H1 (cell line): Measurements from ENCODE around the gene HIBCH. TPM values are rescaled to one million over a fixed set of nuclear protein-coding genes. Genes with fewer than 3 reads are reported as not detected.

Source experiments
- CTCF ChIA-PET: fragments of 300-600 bp; sonication (Branson Sonifier 250); formaldehyde crosslinking; loops from one replicate; lab custom pipeline; 2021; ENCODE audit not compliant: partially characterized antibody; lab: Charles Lee
- POLR2A ChIA-PET: fragments of 300-600 bp; sonication (Branson Sonifier 250); formaldehyde crosslinking; loops from one replicate; lab custom pipeline; 2021; ENCODE audit warnings: inconsistent platforms; ENCODE audit not compliant: partially characterized antibody; lab: Charles Lee
- DNase-seq, 2 experiments: peaks; one replicate each; pipeline versions ENCODE4 v3.0.0 to v3.0.0-alpha.2; 2010 to 2022; ENCODE audit warnings: low spot score in 2 of 2, low read depth in 1 of 2, mixed read lengths in 1 of 2
- FAIRE-seq: peaks from 2 replicates; lab custom pipeline; 2011; peaks lifted over from hg19 to GRCh38; lab: Jason Lieb, UNC
- H2AFZ ChIP-seq: 2 replicates; pipeline ENCODE4 v1.8.1; 2012; ENCODE audit warnings: low read length, inconsistent platforms
- H2AK5ac ChIP-seq: 2 replicates; pipeline ENCODE4 v1.6.1; 2013; ENCODE audit warnings: low read depth, low read length
- H2BK120ac ChIP-seq: replicated peaks from 2 replicates; pipeline ENCODE3; 2013; ENCODE audit warnings: low read depth, low read length, inconsistent platforms
- H2BK12ac ChIP-seq: 2 replicates; pipeline ENCODE4 v1.6.1; 2013; ENCODE audit warnings: low read depth, low read length
- H2BK15ac ChIP-seq: 2 replicates; pipeline ENCODE4 v1.6.1; 2013; ENCODE audit warnings: low read length
- H2BK20ac ChIP-seq: 2 replicates; pipeline ENCODE4 v1.6.1; 2013; ENCODE audit warnings: low read length
- H2BK5ac ChIP-seq: 2 replicates; pipeline ENCODE4 v1.6.1; 2013; ENCODE audit warnings: low read depth, low read length
- H3K14ac ChIP-seq: 2 replicates; pipeline ENCODE4 v1.6.1; 2013; ENCODE audit warnings: inconsistent platforms; ENCODE audit not compliant: insufficient read length
- H3K18ac ChIP-seq: 2 replicates; pipeline ENCODE4 v1.6.1; 2013; ENCODE audit warnings: low read length; ENCODE audit errors: extremely low read depth
- H3K23ac ChIP-seq: 2 replicates; pipeline ENCODE4 v1.6.1; 2013; ENCODE audit warnings: inconsistent platforms; ENCODE audit not compliant: insufficient read length
- H3K23me2 ChIP-seq: 2 replicates; pipeline ENCODE4 v1.6.1; 2013; ENCODE audit warnings: low read depth, low read length
- H3K27ac ChIP-seq: 2 replicates; pipeline ENCODE4 v1.6.1; 2011; ENCODE audit warnings: low read depth, low read length, inconsistent platforms
- H3K27me3 ChIP-seq, 4 experiments: replicated peaks in 1 of 4; 1 replicate in 1 of 4; 2 replicates in 3 of 4; pipeline versions ENCODE4 v1.6.1 to v1.8.1; 2011 to 2013; ENCODE audit warnings: low read length in 3 of 4, mild to moderate bottlenecking in 3 of 4, inconsistent platforms in 2 of 4, mixed read lengths in 2 of 4, moderate library complexity in 1 of 4; ENCODE audit not compliant: control insufficient read depth in 3 of 4, insufficient read depth in 3 of 4; ENCODE audit errors: extremely low read depth in 1 of 4
- H3K36me3 ChIP-seq, 4 experiments: 2 replicates each; pipeline versions ENCODE4 v1.6.1 to v1.8.1; 2011 to 2013; ENCODE audit warnings: mild to moderate bottlenecking in 4 of 4, low read length in 3 of 4, moderate library complexity in 2 of 4, control low read depth in 1 of 4, inconsistent platforms in 1 of 4; ENCODE audit not compliant: insufficient read depth in 4 of 4, control insufficient read depth in 2 of 4
- H3K4ac ChIP-seq: replicated peaks from 2 replicates; pipeline ENCODE3; 2013; ENCODE audit warnings: low read length, low read depth, mixed read lengths, inconsistent platforms; ENCODE audit not compliant: insufficient read length
- H3K4me1 ChIP-seq, 4 experiments: replicated peaks in 1 of 4; 1 replicate in 1 of 4; 2 replicates in 3 of 4; pipeline versions ENCODE4 v1.6.1 to v1.8.1; 2011 to 2013; ENCODE audit warnings: low read length in 3 of 4, inconsistent platforms in 2 of 4, mixed read lengths in 1 of 4; ENCODE audit not compliant: insufficient read depth in 4 of 4, control insufficient read depth in 3 of 4
- H3K4me2 ChIP-seq, 2 experiments: 2 replicates each; pipeline versions ENCODE4 v1.6.1 to v1.8.1; 2011 to 2013; ENCODE audit warnings: low read depth in 2 of 2, low read length in 2 of 2, control low read depth in 1 of 2, inconsistent platforms in 1 of 2, mild to moderate bottlenecking in 1 of 2; ENCODE audit not compliant: insufficient read depth in 1 of 2
- H3K4me3 ChIP-seq, 4 experiments: fragments of 200-600, 300-600 bp in 1 of 4; sonication (generic), shearing (Covaris generic), sonication (Bioruptor Twin) in 1 of 4; 2 replicates each; pipeline versions ENCODE4 v1.5.1 to v1.8.1; 2011 to 2016; ENCODE audit warnings: low read length in 4 of 4, low read depth in 3 of 4, control low read depth in 2 of 4, inconsistent platforms in 2 of 4, mild to moderate bottlenecking in 2 of 4, mixed read lengths in 1 of 4, moderate library complexity in 1 of 4; ENCODE audit not compliant: insufficient read depth in 2 of 4; ENCODE audit errors: extremely low read depth in 1 of 4
- H3K56ac ChIP-seq: replicated peaks from 2 replicates; pipeline ENCODE3; 2013; ENCODE audit warnings: low read depth, mild to moderate bottlenecking, mixed read lengths, low read length, inconsistent platforms; ENCODE audit not compliant: insufficient read length
- H3K79me1 ChIP-seq: 2 replicates; pipeline ENCODE4 v1.6.1; 2013; ENCODE audit warnings: low read depth, low read length, control low read depth
- H3K79me2 ChIP-seq, 2 experiments: 2 replicates each; pipeline versions ENCODE4 v1.6.1 to v1.8.1; 2012 to 2013; ENCODE audit warnings: low read length in 2 of 2, mild to moderate bottlenecking in 2 of 2, inconsistent platforms in 1 of 2; ENCODE audit not compliant: insufficient read depth in 2 of 2, control insufficient read depth in 1 of 2
- H3K9ac ChIP-seq, 4 experiments: replicated peaks in 1 of 4; 1 replicate in 1 of 4; 2 replicates in 3 of 4; pipeline versions ENCODE4 v1.6.1 to v1.8.1; 2011 to 2013; ENCODE audit warnings: low read depth in 3 of 4, low read length in 3 of 4, control low read depth in 2 of 4, mild to moderate bottlenecking in 2 of 4, moderate library complexity in 2 of 4, inconsistent platforms in 1 of 4; ENCODE audit errors: extremely low read depth in 1 of 4
- H3K9me3 ChIP-seq, 2 experiments: 2 replicates each; pipeline versions ENCODE4 v1.6.1 to v1.8.1; 2012 to 2013; ENCODE audit warnings: mild to moderate bottlenecking in 2 of 2, moderate library complexity in 2 of 2, control low read depth in 1 of 2, inconsistent platforms in 1 of 2, low read depth in 1 of 2, low read length in 1 of 2, mixed read lengths in 1 of 2; ENCODE audit not compliant: insufficient read depth in 2 of 2
- H4K20me1 ChIP-seq, 2 experiments: replicated peaks in 1 of 2; 2 replicates each; pipeline versions ENCODE3 to v1.8.1; 2011 to 2013; ENCODE audit warnings: inconsistent platforms in 2 of 2, low read length in 2 of 2, mild to moderate bottlenecking in 1 of 2; ENCODE audit not compliant: insufficient read depth in 2 of 2, control insufficient read depth in 1 of 2
- H4K5ac ChIP-seq: 2 replicates; pipeline ENCODE4 v1.6.1; 2013; ENCODE audit warnings: low read length, low read depth, mixed read lengths, inconsistent platforms; ENCODE audit not compliant: insufficient read length
- H4K8ac ChIP-seq: 2 replicates; pipeline ENCODE4 v1.8.0; 2013; ENCODE audit warnings: mild to moderate bottlenecking, moderate library complexity, low read length, inconsistent platforms; ENCODE audit not compliant: insufficient read depth; ENCODE audit errors: extremely low read depth
- H4K91ac ChIP-seq: replicated peaks from 2 replicates; pipeline ENCODE3; 2013; ENCODE audit warnings: low read length, mixed read lengths, inconsistent platforms; ENCODE audit not compliant: insufficient read length
- BACH1 ChIP-seq: IDR thresholded peaks from 2 replicates; pipeline ENCODE4 v1.6.1; 2012; ENCODE audit warnings: low read length, improper control_type of control experiment
- CHD1 ChIP-seq: IDR thresholded peaks from 2 replicates; pipeline ENCODE4 v1.6.1; 2012; ENCODE audit warnings: low read depth, low read length, improper control_type of control experiment
- FOSL1 ChIP-seq: IDR thresholded peaks from 2 replicates; pipeline ENCODE4 v1.6.1; 2011; ENCODE audit warnings: mild to moderate bottlenecking, low read depth, low read length, moderate library complexity; ENCODE audit not compliant: insufficient read depth
- PHF8 ChIP-seq: fragments of 200-600 bp; sonication (generic); conservative IDR thresholded peaks from 2 replicates; pipeline ENCODE4 v1.7.1; 2012; ENCODE audit warnings: low read depth, mild to moderate bottlenecking, inconsistent platforms, low read length, moderate library complexity
- RNF2 ChIP-seq: fragments of 200-900, 300-1000 bp; sonication (generic); IDR thresholded peaks from 2 replicates; pipeline ENCODE4 v1.7.1; 2016; ENCODE audit warnings: borderline replicate concordance, low read depth, mild to moderate bottlenecking, antibody characterized with exemption, low read length; ENCODE audit not compliant: poor library complexity, severe bottlenecking; ENCODE audit errors: missing control alignments
- SP4 ChIP-seq: IDR thresholded peaks from 2 replicates; pipeline ENCODE4 v1.6.1; 2012; ENCODE audit warnings: low read length, inconsistent platforms
- ZNF274 ChIP-seq: IDR thresholded peaks from 2 replicates; pipeline ENCODE4 v1.7.0; 2012; ENCODE audit warnings: low read length, borderline replicate concordance; ENCODE audit errors: extremely low read depth
- WGBS, 2 experiments: shearing (Covaris generic) in 1 of 2; methylation state at CpG; one replicate each; pipeline versions ENCODE4 v1.1.6 to v1.1.7; 2013 to 2015; ENCODE audit warnings: low lambda C conversion rate in 2 of 2, mixed read lengths in 2 of 2, inconsistent platforms in 1 of 2, low coverage in 1 of 2, missing lambda C conversion rate in 1 of 2; ENCODE audit not compliant: insufficient replicate concordance in 2 of 2, insufficient coverage in 1 of 2, insufficient read length in 1 of 2; ENCODE audit errors: extremely low coverage in 1 of 2, missing lambda C conversion rate in 1 of 2; 5-methylcytosine and 5-hydroxymethylcytosine counted together
- polyA plus RNA-seq, 7 experiments: library from polyadenylated mRNA; depleted of rRNA in 3 of 7; stranded (reverse) in 5 of 7; unstranded in 2 of 7; fragments of >200 nt in 5 of 7; fragments of 200-250 nt in 2 of 7; gene quantifications; 1 replicate in 5 of 7; 2 replicates in 1 of 7; 4 replicates in 1 of 7; pipeline versions ENCODE4 v1.2.1 to v1.2.3, GENCODE V29; 2011 to 2013; ENCODE audit warnings: missing spikeins in 2 of 7, mixed read lengths in 2 of 7
- total RNA-seq: library from RNA; stranded (reverse); fragmentation: NEBNext Ultra II Directional; extraction: Animal tissue kit (Norgen Biotek cat#: 25700); gene quantifications from 2 replicates; pipeline ENCODE4 v1.2.1, GENCODE V29; 2021
- TF ChIP-seq, protein P1 (sequence below): IDR thresholded peaks from 2 replicates; pipeline ENCODE4 v1.6.1; 2012; ENCODE audit warnings: low read length, inconsistent platforms
- TF ChIP-seq, protein P2 (sequence below): IDR thresholded peaks from 2 replicates; pipeline ENCODE4 v1.6.1; 2011; ENCODE audit warnings: low read length, improper control_type of control experiment
- TF ChIP-seq, protein P3 (sequence below): IDR thresholded peaks from 2 replicates; pipeline ENCODE4 v1.6.1; 2012; ENCODE audit warnings: inconsistent platforms

Gene HIBCH
- total and polyA plus RNA-seq, 2 of the 8 experiments (the other 6 are each of a cell fraction or from before 2014, with no cell fraction given) = 7.5 to 31.8 TPM

DNA sequence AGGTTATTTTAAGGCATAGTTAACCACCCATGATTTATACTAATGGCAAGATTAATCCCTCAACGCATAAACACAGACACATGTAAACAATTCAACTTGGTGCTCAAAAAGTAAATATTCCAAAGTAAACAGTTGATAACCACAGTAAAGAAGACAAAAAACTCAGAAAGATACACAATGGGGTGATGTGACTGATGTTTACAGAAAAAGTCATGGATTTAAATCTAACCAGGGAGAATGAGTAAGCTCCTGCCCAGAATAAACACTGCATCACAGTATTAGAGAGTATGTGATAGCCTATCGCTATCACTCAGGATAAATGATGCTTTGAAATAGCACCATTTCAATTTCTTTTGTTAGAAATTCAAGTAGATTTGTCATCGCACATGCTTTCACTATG is 49.3 kb downstream of the HIBCH start:
- 0 out of 4 replicates have a peak, but pooled peaks cover 0 to 2% of the 10 kb centered on the region in 2 experiments for H3K9me3 ChIP-seq
- no peak overlapping the region for H4K8ac ChIP-seq
- ChIA-PET POLR2A (no interaction called here), CTCF (interaction anchor here (1.0 to 1.7 kb wide), 2 partner anchors 10 to 49 kb away, joined by 3 read pairs; partner anchors contain the start of gene HIBCH)
- H3K18ac ChIP-seq = no peak overlapping the region
- H4K20me1 ChIP-seq = no peaks in the 10 kb centered on the region
- no peak overlapping the region for H2AK5ac ChIP-seq
- DNase-seq (no peak), FAIRE-seq (no peak)
- no peak overlapping the region for H3K9ac ChIP-seq
- H4K91ac ChIP-seq = no peak overlapping the region
- H3K23me2 ChIP-seq = no peaks in the 10 kb centered on the region
- no peak overlapping the region for H2BK5ac ChIP-seq
- H2BK15ac ChIP-seq = no peak overlapping the region
- no peaks in the 10 kb centered on the region for H3K4me1 ChIP-seq
- H3K23ac ChIP-seq = no peak overlapping the region
- no peak overlapping the region for H3K14ac ChIP-seq
- H2BK12ac ChIP-seq = no peak overlapping the region
- no peak overlapping the region for H3K4me2 ChIP-seq
- no peaks in the 10 kb centered on the region; a peak in 2 of 8 replicates for H3K36me3 ChIP-seq
- H2BK120ac ChIP-seq = no peak overlapping the region
- H2AFZ ChIP-seq = no peak overlapping the region
- H3K79me2 ChIP-seq = no peaks in the 10 kb centered on the region
- H3K27ac ChIP-seq = no peak overlapping the region
- H2BK20ac ChIP-seq = no peak overlapping the region
- no peak overlapping the region for H3K4ac ChIP-seq
- no peak overlapping the region for H3K4me3 ChIP-seq
- no peak overlapping the region for H3K56ac ChIP-seq
- H3K79me1 ChIP-seq = no peaks in the 10 kb centered on the region
- no peak overlapping the region for H4K5ac ChIP-seq
- H3K27me3 ChIP-seq = no peaks in the 10 kb centered on the region
- WGBS, 2 experiments = 87% methylated on average over 3 of the region's 3 CpGs; no CpG with 5 or more reads in 1 of the 2 experiments
- TF ChIP-seq, protein P1, sequence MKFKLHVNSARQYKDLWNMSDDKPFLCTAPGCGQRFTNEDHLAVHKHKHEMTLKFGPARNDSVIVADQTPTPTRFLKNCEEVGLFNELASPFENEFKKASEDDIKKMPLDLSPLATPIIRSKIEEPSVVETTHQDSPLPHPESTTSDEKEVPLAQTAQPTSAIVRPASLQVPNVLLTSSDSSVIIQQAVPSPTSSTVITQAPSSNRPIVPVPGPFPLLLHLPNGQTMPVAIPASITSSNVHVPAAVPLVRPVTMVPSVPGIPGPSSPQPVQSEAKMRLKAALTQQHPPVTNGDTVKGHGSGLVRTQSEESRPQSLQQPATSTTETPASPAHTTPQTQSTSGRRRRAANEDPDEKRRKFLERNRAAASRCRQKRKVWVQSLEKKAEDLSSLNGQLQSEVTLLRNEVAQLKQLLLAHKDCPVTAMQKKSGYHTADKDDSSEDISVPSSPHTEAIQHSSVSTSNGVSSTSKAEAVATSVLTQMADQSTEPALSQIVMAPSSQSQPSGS = no peak
- TF ChIP-seq BACH1 = no peak
- TF ChIP-seq PHF8 = no peak
- TF ChIP-seq FOSL1 = no peak
- no peak for TF ChIP-seq CHD1
- no peak for TF ChIP-seq RNF2
- TF ChIP-seq, protein P2, sequence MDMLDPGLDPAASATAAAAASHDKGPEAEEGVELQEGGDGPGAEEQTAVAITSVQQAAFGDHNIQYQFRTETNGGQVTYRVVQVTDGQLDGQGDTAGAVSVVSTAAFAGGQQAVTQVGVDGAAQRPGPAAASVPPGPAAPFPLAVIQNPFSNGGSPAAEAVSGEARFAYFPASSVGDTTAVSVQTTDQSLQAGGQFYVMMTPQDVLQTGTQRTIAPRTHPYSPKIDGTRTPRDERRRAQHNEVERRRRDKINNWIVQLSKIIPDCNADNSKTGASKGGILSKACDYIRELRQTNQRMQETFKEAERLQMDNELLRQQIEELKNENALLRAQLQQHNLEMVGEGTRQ = no peak
- TF ChIP-seq SP4 = no peak
- TF ChIP-seq, protein P3, sequence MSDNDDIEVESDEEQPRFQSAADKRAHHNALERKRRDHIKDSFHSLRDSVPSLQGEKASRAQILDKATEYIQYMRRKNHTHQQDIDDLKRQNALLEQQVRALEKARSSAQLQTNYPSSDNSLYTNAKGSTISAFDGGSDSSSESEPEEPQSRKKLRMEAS = no peak
- TF ChIP-seq ZNF274 = no peak
